Stimulated activated memory B cell treated with anti-CD40 and anti-IgM and Interleukin-4, amounts not matched to agents 10 μg/mL and 1 μg/mL and 100 μg/mL, for 72 hours (primary cell): Measurements from ENCODE around the gene KLHDC7A.

ENCODE experiments used
- ATAC-seq: fragments of 150-1000 bp; cut with Tn5 transposase; 2 replicates; pipeline ENCODE4 v1.10.0; 2021
- H3K27ac Mint-ChIP-seq: one replicate; pipeline ENCODE4 v1.8.0; 2022; ENCODE audit warnings: mild to moderate bottlenecking, mixed read lengths
- H3K27me3 Mint-ChIP-seq: one replicate; pipeline ENCODE4 v1.8.0; 2022; ENCODE audit warnings: mixed read lengths
- H3K36me3 Mint-ChIP-seq: one replicate; pipeline ENCODE4 v1.8.0; 2022; ENCODE audit warnings: mixed read lengths
- H3K4me1 Mint-ChIP-seq: one replicate; pipeline ENCODE4 v1.8.0; 2022; ENCODE audit warnings: mixed read lengths
- H3K4me3 Mint-ChIP-seq: one replicate; pipeline ENCODE4 v1.8.0; 2022; ENCODE audit warnings: mild to moderate bottlenecking, moderate library complexity, mixed read lengths
- H3K9me3 Mint-ChIP-seq: one replicate; pipeline ENCODE4 v1.8.0; 2022; ENCODE audit warnings: mixed read lengths

The KLHDC7A gene

GRCh38 chr1:18512883-18513282 is 32.2 kb downstream of the KLHDC7A start:
- Mint-ChIP-seq H3K27ac (no peak overlapping the region), H3K27me3 (peaks cover under 1% of the 10 kb centered on the region), H3K36me3 (no peaks in the 10 kb centered on the region), H3K4me1 (no peaks in the 10 kb centered on the region), H3K4me3 (no peak overlapping the region), H3K9me3 (peaks cover 16% of the 10 kb centered on the region)
- ATAC-seq, result no peak

GRCh38 chr1:18513995-18514394 is 33.3 kb downstream of the KLHDC7A start:
- H3K4me3 Mint-ChIP-seq, result no peak overlapping the region
- H3K27ac Mint-ChIP-seq, result no peak overlapping the region
- ATAC-seq, result no peak
- peaks cover 10% of the 10 kb centered on the region for H3K27me3 Mint-ChIP-seq
- peaks cover 9% of the 10 kb centered on the region for H3K9me3 Mint-ChIP-seq
- no peaks in the 10 kb centered on the region for H3K4me1 Mint-ChIP-seq
- no peaks in the 10 kb centered on the region for H3K36me3 Mint-ChIP-seq

GRCh38 chr1:18515120-18515667 is 34.5 kb downstream of the KLHDC7A start:
- no peaks in the 10 kb centered on the region for H3K4me1 Mint-ChIP-seq
- no peaks in the 10 kb centered on the region for H3K36me3 Mint-ChIP-seq
- peaks cover 9% of the 10 kb centered on the region for H3K9me3 Mint-ChIP-seq
- H3K4me3 Mint-ChIP-seq, result no peak overlapping the region
- no peak overlapping the region for H3K27ac Mint-ChIP-seq
- no peak for ATAC-seq
- peaks cover 10% of the 10 kb centered on the region for H3K27me3 Mint-ChIP-seq

GRCh38 chr1:18516473-18516872 is 35.7 kb downstream of the KLHDC7A start:
- Mint-ChIP-seq H3K27ac (no peak overlapping the region), H3K4me1 (no peaks in the 10 kb centered on the region), H3K27me3 (peaks cover 10% of the 10 kb centered on the region), H3K36me3 (no peaks in the 10 kb centered on the region), H3K4me3 (no peak overlapping the region), H3K9me3 (peaks cover 9% of the 10 kb centered on the region)
- ATAC-seq, result no peak

- Mint-ChIP-seq H3K4me3 (no peak overlapping the region), H3K27me3 (peaks cover 8% of the 10 kb centered on the region), H3K9me3 (no peaks in the 10 kb centered on the region), H3K4me1 (no peaks in the 10 kb centered on the region), H3K27ac (no peak overlapping the region), H3K36me3 (no peaks in the 10 kb centered on the region)
- ATAC-seq, result no peak
These were observed 45.9 kb downstream of the KLHDC7A start for GRCh38 chr1:18526436-18527275.

GRCh38 chr1:18527514-18527913 is 46.8 kb downstream of the KLHDC7A start:
- ATAC-seq, result no peak
- no peak overlapping the region for H3K4me3 Mint-ChIP-seq
- no peaks in the 10 kb centered on the region for H3K36me3 Mint-ChIP-seq
- no peaks in the 10 kb centered on the region for H3K9me3 Mint-ChIP-seq
- no peaks in the 10 kb centered on the region for H3K4me1 Mint-ChIP-seq
- peaks cover 13% of the 10 kb centered on the region for H3K27me3 Mint-ChIP-seq
- no peak overlapping the region for H3K27ac Mint-ChIP-seq

GRCh38 chr1:18527921-18528320 is 47.2 kb downstream of the KLHDC7A start:
- Mint-ChIP-seq H3K9me3 (no peaks in the 10 kb centered on the region), H3K4me3 (no peak overlapping the region), H3K36me3 (no peaks in the 10 kb centered on the region), H3K27me3 (peaks cover 17% of the 10 kb centered on the region), H3K27ac (no peak overlapping the region), H3K4me1 (no peaks in the 10 kb centered on the region)
- ATAC-seq, result no peak

- Mint-ChIP-seq H3K27ac (no peak overlapping the region), H3K4me1 (no peaks in the 10 kb centered on the region), H3K27me3 (peaks cover 20% of the 10 kb centered on the region), H3K36me3 (no peaks in the 10 kb centered on the region), H3K9me3 (no peaks in the 10 kb centered on the region), H3K4me3 (no peak overlapping the region)
- no peak for ATAC-seq
These were observed 47.9 kb downstream of the KLHDC7A start for GRCh38 chr1:18528616-18529015.

GRCh38 chr1:18529714-18530113 is 49.0 kb downstream of the KLHDC7A start:
- no peak for ATAC-seq
- H3K9me3 Mint-ChIP-seq, result peaks cover 2% of the 10 kb centered on the region

GRCh38 chr1:18530587-18531502 is 50.1 kb downstream of the KLHDC7A start:
- no peak overlapping the region for H3K4me3 Mint-ChIP-seq
- ATAC-seq, result no peak
- no peaks in the 10 kb centered on the region for H3K36me3 Mint-ChIP-seq

More at GRCh38 chr1:18529714-18530113, 49.0 kb downstream of the KLHDC7A start:
- H3K4me1 Mint-ChIP-seq, result no peaks in the 10 kb centered on the region
- H3K27ac Mint-ChIP-seq, result no peak overlapping the region
- H3K36me3 Mint-ChIP-seq, result no peaks in the 10 kb centered on the region
- H3K27me3 Mint-ChIP-seq, result peaks cover 28% of the 10 kb centered on the region
- H3K4me3 Mint-ChIP-seq, result no peak overlapping the region

GRCh38 chr1:18531503-18531845 is 50.7 kb downstream of the KLHDC7A start:
- H3K36me3 Mint-ChIP-seq, result no peaks in the 10 kb centered on the region
- ATAC-seq, result no peak
- H3K27me3 Mint-ChIP-seq, result peaks cover 37% of the 10 kb centered on the region
- H3K4me3 Mint-ChIP-seq, result no peak overlapping the region
- H3K9me3 Mint-ChIP-seq, result peaks cover 2% of the 10 kb centered on the region
- H3K27ac Mint-ChIP-seq, result no peak overlapping the region
- no peaks in the 10 kb centered on the region for H3K4me1 Mint-ChIP-seq

More at GRCh38 chr1:18530587-18531502, 50.1 kb downstream of the KLHDC7A start:
- Mint-ChIP-seq H3K4me1 (no peaks in the 10 kb centered on the region), H3K27ac (no peak overlapping the region), H3K9me3 (peaks cover 2% of the 10 kb centered on the region), H3K27me3 (peaks cover 33% of the 10 kb centered on the region)

- ATAC-seq, result no peak
- Mint-ChIP-seq H3K4me3 (no peak overlapping the region), H3K36me3 (no peaks in the 10 kb centered on the region), H3K27me3 (peaks cover 48% of the 10 kb centered on the region), H3K9me3 (peaks cover 2% of the 10 kb centered on the region), H3K27ac (no peak overlapping the region), H3K4me1 (no peaks in the 10 kb centered on the region)
These were observed 51.9 kb downstream of the KLHDC7A start for GRCh38 chr1:18532390-18533170.

GRCh38 chr1:18533259-18533658 is 52.5 kb downstream of the KLHDC7A start:
- H3K4me1 Mint-ChIP-seq, result no peaks in the 10 kb centered on the region
- H3K27ac Mint-ChIP-seq, result no peak overlapping the region
- peaks cover 55% of the 10 kb centered on the region for H3K27me3 Mint-ChIP-seq
- ATAC-seq, result no peak
- H3K36me3 Mint-ChIP-seq, result no peaks in the 10 kb centered on the region
- H3K4me3 Mint-ChIP-seq, result no peak overlapping the region
- H3K9me3 Mint-ChIP-seq, result peaks cover 2% of the 10 kb centered on the region

GRCh38 chr1:18534810-18535205 is 54.1 kb downstream of the KLHDC7A start:
- Mint-ChIP-seq H3K4me1 (no peaks in the 10 kb centered on the region), H3K9me3 (peaks cover 7% of the 10 kb centered on the region), H3K36me3 (no peaks in the 10 kb centered on the region), H3K27ac (no peak overlapping the region), H3K27me3 (peaks cover 61% of the 10 kb centered on the region), H3K4me3 (no peak overlapping the region)
- ATAC-seq, result no peak
